CD4-positive, alpha-beta T cell treated with Interleukin-17A for 4 hours (primary cell): ENCODE data around the gene PRSS53.

Experiments
- DNase-seq: peaks from one replicate; pipeline ENCODE4 v3.0.0-alpha.2; 2020; ENCODE audit warnings: mixed read lengths

Gene PRSS53

DNA sequence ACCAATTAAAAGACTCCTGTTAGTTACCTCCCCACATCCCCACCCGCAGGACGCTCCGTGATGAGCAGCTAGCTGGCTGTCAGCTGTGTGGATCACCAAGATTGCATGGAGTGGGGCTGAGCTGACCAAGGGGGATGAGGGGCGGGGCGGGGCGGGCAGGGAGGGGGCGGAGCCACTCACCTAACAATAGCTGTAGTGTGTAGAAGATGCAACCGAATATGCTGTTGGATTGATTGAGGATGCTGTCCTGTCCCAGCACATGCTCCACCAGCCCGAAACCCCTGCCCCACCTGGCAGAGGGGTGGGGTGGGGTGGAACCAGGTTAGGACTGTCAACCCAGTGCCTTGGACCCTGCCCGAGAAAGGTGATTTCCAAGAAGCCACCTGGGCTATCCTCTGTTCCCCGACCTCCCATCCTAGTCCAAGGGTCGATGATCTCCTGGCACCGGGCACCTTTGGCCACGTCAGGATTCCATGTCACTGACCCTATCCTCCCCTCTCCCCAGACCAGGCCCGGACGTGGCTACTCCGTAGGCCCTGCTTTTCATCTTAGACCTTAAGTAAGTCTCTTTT, 4.5 kb upstream of the PRSS53 start:
- DNase-seq, result no peak

DNA sequence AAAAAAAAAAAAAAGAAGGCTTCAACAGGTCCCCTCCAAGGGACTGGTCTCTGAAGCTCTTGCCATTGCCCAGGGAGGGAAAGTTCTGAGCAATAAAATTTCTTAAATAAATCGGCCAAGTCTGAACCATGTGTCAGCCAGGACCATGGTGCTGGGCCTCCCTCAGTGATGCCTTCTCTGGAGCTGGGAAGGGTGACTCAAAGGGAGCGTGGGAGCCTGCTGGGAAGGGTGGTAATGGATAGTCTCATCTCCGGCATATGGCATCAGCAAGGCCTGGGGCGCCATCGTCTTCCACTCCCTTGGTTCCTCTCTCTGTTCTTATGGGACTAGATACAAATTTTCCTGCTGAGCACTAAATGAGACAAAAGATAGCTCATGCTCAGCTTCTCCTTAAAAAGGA, 3.6 kb upstream of the PRSS53 start:
- DNase-seq, result no peak

DNA sequence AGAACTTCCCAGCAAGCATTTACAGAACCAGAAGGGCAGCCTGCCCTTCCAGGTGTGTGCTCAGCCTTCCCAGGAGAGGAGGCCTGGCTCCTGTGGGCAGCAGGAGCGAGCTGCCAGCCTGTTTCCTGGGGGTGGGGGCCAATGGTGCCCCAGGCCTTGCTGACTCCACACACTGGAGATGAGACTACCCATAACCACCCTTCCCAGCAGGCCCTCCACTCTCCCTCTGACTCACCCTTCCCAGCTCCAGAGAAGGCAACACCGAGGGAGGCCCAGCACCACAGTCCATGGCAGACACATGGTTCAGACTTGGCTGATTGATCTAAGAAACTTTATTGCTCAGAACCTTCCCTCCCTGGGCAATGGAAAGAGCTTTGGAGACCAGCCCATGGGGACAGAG, 1.8 kb upstream of the PRSS53 start:
- DNase-seq, result no peak

DNA sequence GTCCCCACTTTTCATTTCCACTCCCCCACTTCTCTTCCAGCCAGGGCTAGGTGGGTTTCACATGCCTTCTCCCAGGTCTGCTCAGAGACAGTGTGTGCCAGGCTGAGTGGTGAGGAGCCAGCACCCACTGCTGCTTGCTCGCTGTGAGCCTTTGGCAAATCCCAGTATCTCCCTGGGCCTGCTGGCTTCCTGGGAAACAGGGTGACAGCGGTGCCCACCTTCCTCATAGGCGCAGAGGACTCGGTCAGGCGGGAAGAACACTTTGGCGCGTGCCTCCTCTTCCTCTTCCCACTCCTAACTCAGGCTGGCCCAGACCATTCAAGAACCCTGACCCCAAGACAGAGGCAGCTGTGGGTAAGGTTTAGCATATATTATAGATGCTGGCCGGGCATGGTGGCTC, 456 bp upstream of the PRSS53 start:
- no peak for DNase-seq

DNA sequence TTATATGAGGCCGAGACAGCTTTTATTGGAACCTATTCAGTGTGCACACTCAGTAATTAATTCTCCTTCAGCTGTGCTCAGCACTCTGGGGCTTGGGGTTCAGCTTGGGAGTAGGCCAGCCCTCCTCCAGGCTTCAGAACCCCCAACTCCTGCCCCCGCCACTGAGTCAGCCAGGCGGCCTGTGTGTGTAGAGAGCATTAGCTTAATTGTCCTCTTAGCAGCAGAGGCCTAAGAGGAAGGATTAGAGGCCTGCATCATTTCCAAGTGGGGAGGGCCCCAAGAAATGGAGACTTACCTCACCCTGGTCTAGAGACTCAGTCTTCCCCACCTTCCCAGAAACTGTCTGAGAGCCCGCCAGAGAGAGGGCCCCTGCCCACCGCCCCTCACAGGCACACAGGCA, 772 bp downstream of the PRSS53 start:
- DNase-seq, result no peak

DNA sequence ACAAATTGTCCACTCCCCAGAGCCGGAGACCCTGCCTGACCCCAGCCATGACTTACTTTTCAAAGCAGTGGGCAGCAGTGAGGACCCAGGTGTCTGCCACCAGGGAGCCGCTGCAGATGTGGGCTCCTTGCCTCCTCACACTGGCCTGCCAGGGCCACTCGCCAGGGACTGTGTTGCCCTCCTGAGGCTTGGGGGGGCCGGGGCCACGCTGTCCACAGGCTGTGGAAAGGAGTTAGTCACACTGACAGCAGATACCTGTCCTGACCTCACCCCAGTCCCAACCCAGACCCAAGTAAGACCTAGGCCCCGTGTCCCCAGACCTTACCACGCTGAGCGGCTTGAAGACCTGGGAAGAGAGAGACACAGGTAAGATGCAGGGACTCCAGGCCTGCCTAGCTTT, 1.3 kb downstream of the PRSS53 start:
- no peak for DNase-seq

DNA sequence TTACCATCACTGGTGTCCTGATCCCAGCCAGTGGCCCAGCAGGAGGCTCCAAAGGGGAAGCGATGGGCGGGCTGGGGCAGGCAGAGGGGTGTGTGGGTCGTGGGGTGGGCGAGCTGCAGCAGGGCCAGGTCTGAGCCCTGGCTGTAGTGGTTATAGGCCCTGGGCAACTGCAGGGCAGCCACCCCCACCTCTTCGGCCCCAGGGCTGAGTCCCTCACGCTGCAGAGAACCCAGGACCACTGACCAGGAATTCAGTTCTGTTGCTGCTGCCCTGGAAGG, 2.2 kb downstream of the PRSS53 start:
- DNase-seq, result no peak

DNA sequence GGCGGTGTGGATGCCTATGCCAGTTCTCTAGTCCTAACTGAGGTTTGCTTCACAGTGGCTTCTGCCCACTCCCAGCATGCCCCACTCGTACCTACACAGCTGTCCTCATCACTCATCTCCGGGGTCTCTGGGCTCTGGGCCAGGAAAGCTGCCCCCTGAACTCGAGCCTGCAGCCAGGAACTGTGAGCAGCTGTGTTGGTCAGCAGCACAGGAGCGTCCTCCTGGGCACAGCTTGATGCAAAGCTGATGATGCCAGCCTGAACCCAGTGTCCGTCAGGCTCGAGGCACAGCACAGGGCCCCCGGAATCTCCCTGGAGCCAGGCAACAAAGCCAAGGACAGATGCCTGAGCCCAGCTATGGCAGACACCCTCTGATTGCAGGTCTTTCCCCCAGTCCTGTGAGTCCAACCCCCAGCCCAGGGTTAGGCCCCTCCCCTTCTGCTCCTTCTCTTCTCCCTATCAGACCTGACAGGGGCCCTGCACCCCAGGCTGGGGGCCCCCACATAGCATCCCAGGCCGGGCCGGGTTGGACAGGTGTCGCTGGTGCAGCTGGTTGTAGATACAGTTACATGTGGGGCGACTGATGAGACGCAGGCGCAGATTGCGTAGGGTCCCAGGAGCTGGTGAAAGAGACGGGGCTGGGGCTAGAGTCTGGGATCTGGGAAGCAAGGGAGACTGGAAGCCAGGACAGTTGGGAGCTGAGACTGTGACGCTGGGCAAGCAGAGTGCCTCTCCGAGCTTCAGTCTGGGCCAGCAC, 2.7 kb downstream of the PRSS53 start:
- DNase-seq, result no peak

DNA sequence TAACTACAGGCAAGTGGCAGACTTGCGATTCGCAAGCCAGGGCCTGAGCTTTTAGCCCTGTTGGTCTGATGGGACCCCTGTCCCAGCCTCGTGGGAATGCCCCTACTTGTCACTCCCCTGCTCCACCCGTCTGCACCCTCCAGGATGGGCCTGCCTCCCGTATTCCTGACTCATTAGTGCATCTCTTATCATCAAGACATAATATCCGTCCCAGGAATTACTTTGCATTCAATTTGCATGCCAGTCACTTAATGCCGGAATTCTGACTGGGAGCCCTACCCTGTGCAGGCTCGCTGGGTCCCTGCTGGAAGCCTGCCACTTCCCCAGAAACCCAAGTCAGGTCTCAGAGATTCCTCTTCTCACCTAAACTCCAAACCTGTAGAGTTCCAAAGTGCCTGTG, 3.3 kb downstream of the PRSS53 start:
- DNase-seq, result no peak

DNA sequence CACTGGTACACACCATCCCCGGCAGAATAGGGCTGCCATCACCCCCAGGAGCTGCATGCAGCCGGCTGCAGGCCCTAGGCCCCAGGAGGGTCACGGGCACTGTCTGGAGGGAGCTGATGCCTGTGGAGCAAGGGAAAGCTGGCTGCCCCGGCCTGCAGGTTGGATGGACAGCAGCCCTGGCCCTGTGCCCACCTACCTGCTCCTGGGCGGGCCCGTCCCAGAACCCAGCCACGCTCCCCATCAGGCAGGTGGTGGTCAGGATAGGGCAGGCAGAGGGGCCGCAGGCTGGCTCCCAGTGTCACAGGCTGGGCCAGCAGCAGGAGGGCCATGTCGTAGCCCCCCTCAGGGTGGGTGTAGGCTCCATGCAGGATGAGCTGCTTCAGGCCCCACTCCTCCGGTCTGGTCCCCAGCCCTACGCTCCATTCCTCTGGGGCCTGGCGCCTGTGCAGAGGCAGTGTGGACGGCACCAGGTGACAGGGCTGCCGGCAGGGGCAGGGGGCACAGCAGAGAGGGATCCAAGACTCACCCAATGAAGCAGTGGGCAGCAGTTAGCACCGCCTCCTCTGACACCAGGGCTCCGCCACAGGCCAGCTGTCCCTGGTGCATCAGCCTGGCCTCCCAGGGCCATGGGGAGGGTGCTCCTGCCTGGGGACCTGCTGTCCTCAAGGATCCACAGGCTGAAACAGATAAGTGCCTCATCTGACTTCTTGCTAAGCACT, 4.0 kb downstream of the PRSS53 start:
- no peak for DNase-seq

DNA sequence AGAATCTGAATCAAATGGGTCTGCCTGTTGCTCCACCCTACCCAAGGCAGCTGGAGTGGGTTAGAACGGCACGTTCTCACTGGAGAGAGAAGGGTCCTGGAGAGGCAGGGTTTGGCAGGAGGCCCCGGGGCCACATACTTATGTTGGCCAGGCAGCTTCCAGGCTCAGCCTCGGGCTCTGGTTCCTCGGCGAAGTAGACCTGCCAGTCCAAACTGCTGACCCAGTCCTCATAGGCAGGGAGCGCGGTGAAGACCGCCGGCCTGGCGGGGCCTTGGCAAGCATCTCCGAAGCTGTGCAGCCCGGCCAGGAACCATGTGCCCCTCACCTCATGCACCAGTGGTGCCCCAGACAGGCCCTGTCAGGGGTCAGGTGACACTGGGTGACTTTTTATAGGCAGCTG, 4.8 kb downstream of the PRSS53 start:
- no peak for DNase-seq

DNA sequence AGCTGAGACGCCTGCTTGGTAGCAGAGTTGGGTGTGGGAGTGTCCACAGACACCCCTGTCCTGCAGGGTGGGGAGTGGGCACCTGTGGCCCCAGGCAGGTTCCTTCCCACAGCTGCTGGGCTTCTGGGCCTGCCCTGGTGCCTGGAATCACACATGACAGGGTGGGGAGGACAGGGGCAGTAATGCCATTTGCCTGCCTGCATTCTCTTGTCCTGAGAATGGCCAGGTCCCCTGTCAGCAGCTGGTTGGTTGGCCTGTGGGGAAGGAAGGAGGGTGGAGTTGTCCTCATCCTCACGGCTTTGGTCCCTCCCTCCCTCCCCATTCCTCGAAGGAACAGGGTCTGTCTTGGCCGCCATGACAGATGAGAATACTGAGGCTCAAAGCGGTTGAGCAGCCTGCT, 5.2 kb downstream of the PRSS53 start:
- no peak for DNase-seq

DNA sequence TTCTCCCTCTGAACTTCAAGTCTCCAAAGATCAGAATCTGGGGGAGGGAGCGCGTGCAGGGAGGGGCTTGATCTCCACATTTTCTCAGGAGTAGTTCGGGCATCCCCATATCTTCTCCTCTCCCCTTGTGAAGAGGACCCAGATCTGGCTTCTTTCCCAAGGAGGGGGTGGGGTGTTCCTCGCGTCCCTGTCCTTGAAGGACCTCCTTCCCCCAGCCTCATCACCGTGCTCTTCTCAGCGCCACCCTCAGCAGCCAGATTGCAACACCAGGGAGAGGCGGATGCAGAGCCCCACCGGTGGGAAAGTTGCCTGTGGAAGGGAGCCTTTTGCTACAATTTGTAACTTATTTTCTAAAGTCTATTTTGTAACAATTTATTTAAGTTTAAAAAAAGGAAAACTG, 5.7 kb downstream of the PRSS53 start:
- DNase-seq, result no peak

DNA sequence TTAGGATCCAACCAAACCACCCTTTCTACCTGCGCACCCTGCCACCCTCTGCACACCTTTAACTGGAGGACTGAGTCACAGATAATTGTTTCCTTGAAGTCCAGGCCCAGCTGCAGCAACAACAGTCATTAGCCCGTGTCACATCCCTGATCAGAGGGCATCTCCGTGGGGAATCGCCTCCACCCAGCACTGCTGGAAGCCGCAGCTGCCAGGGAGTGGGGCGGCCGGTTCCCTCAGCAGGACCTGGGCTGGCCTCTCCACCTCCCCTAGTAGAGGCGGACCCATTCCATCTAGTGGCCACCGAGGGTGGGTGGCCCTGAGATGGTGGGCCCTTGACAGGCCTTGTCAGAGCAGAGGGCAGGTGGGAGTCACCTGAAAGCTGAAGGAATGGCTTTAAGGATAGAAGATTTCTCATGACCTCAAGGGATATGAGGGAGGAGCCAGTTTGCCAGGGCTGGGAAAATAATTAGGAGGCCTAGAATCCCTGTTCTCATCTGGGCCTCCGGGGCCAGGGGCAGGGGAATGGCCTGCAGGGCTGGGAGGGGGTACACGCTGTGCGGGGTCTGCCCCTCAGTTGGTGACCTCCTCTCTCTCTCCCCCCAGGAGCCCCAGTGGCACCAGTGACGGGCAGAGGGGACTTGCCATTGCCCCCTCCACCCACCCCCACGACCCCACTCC, 6.2 kb downstream of the PRSS53 start:
- DNase-seq, result no peak

DNA sequence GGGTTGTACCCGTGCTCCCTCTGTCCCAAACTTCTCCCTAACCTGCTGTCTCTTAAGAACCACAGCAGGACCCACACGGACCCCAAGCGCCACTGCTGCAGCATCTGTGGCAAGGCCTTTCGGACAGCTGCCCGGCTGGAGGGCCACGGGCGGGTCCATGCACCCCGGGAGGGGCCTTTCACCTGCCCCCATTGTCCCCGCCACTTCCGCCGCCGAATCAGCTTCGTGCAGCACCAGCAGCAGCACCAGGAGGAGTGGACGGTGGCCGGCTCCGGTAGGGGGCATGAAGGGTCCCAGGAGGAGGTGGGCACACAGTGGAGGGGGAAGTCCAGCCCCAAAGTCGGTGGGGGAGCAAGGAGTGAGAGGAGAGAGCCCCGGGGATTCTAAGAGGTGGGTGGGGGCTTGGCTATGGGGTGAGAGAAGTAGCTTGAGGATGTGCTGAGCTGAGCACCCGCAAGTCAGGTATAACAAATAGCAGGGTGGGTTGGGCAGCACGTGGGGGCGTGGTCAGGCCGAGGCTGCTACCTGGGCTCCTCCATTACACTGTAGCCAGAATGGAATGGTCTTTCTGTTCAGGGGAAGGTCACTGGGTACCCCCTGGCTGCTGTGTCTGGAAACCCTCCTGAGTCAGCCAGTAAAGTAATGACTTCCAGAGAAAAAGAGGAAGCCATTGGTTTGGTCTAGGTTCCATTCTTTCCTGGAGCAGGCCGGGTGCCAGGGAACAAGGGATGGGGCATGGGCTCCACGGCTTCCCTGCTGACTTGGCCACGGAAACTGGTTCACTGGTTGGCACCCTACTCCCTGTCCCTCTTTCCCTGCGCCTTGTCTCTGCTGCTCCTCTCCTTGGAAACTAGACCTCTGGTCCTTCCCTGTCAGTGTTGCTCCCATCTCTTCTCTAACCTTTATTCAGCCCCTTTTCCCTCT, 7.1 kb downstream of the PRSS53 start:
- DNase-seq, result no peak

DNA sequence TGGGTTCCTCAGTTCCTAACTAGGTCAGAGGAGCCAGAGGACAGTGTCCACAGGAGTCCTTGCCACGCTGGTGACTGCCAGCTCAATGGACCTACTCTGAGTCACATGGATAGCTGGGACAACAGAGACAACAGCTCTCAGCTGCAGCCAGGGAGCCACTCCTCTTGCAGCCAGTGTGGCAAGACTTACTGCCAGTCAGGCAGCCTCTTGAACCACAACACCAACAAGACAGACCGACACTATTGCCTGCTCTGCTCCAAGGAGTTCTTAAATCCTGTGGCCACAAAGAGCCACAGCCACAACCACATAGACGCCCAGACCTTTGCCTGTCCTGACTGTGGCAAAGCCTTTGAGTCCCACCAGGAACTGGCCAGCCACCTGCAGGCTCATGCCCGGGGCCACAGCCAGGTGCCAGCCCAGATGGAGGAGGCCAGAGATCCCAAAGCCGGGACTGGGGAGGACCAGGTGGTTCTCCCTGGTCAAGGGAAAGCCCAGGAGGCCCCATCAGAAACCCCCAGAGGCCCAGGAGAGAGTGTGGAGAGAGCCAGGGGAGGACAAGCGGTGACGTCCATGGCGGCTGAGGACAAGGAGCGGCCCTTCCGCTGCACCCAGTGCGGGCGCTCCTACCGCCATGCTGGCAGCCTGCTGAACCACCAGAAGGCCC, 7.9 kb downstream of the PRSS53 start:
- DNase-seq, result no peak

DNA sequence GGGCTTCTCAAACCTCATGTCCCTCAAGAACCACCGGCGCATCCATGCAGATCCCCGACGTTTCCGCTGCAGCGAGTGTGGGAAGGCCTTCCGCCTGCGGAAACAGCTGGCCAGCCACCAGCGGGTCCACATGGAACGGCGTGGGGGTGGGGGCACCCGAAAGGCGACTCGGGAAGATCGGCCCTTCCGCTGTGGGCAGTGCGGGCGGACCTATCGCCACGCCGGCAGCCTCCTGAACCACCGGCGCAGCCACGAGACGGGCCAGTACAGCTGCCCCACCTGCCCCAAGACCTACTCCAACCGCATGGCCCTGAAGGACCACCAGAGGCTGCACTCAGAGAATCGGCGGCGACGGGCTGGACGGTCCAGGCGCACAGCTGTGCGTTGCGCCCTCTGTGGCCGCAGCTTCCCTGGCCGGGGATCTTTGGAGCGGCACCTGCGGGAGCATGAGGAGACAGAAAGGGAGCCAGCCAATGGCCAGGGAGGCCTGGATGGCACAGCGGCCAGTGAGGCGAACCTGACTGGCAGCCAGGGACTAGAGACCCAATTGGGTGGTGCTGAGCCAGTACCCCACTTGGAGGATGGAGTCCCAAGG, 8.6 kb downstream of the PRSS53 start:
- DNase-seq, result no peak

DNA sequence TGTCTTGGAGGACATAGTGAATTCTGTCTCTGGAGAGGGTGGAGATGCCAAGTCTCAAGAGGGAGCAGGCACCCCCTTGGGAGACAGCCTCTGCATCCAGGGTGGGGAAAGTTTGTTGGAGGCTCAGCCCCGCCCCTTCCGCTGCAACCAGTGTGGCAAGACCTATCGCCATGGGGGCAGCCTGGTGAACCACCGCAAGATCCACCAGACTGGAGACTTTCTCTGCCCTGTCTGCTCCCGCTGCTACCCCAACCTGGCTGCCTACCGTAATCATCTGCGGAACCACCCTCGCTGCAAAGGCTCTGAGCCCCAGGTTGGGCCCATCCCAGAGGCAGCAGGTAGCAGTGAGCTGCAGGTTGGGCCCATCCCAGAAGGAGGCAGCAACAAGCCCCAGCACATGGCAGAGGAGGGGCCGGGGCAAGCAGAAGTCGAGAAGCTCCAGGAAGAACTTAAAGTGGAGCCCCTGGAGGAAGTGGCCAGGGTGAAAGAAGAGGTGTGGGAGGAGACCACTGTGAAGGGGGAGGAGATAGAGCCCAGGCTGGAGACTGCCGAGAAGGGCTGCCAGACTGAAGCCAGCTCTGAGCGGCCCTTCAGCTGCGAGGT, 9.3 kb downstream of the PRSS53 start:
- no peak for DNase-seq

DNA sequence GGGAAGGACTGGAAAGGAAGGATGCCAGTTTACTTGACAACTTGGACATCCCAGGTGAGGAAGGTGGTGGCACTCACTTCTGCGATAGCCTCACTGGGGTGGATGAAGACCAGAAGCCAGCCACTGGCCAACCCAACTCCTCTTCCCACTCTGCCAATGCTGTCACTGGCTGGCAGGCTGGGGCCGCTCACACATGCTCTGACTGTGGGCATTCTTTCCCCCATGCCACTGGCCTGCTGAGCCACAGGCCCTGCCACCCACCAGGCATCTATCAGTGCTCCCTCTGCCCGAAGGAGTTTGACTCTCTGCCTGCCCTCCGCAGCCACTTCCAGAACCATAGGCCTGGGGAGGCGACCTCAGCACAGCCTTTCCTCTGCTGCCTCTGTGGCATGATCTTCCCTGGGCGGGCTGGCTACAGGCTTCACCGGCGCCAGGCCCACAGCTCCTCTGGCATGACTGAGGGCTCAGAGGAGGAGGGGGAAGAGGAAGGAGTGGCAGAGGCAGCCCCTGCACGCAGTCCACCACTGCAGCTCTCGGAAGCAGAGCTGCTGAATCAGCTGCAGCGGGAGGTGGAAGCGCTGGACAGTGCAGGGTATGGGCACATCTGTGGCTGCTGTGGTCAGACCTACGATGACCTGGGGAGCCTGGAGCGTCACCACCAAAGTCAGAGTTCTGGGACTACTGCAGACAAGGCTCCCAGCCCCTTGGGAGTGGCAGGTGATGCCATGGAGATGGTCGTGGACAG, 10.0 kb downstream of the PRSS53 start:
- no peak for DNase-seq

DNA sequence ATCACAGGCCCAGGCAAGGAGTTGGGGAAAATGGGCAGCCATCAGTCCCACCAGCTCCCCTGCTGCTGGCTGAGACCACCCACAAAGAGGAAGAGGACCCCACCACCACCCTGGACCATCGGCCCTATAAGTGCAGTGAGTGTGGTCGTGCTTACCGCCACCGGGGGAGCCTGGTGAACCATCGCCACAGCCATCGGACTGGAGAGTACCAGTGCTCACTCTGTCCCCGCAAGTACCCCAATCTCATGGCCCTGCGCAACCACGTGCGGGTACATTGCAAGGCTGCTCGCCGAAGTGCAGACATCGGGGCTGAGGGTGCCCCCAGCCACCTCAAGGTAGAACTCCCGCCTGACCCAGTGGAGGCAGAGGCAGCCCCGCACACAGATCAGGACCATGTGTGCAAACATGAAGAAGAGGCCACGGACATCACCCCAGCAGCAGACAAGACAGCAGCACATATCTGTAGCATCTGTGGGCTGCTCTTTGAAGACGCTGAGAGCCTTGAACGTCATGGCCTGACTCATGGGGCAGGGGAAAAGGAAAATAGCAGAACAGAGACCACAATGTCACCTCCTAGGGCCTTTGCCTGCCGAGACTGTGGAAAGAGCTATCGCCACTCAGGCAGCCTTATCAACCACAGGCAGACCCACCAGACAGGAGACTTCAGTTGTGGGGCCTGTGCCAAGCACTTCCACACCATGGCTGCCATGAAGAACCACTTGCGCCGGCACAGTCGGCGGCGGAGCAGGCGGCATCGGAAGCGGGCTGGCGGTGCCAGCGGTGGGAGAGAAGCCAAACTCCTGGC, 10.9 kb downstream of the PRSS53 start:
- DNase-seq, result no peak
